ENCODE results near the gene C12orf43. TPM values are rescaled to one million over a fixed set of nuclear protein-coding genes. Genes with fewer than 3 reads are reported as not detected.
A peak's percentile ranks its signal among the peaks of the same experiment; 100 is the strongest.

Gene C12orf43
- total RNA-seq, 2 experiments from 2014 or later, result 19.8 to 20.7 TPM

- H3K27ac Mint-ChIP-seq, result no peak overlapping the region
Observed at GRCh38 chr12:121008347-121009098, 7.8 kb downstream of the C12orf43 start.

DNA sequence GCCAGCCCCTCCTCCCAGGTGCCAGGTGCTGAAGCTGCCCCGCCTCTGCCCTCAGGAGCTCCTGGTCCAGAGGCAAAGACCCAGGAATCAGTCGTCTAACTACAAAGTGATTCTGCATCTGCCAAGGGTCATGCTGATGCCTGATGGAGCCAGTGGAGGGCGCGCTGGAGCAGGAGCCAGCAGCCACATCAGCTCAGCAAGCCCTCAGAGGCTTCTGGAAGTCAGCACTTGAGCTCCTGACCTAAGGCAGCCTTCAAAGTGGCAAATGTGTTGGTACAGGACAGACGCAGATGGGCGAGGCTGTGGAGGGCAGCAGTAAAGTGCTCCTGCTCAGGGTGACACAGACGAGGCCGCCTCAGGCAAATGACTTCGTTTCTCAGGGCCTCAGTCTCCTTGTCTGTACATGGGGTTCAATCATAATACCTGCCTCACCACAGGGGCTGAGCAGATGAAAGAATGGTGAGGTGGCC, 10.9 kb downstream of the C12orf43 start:
- Mint-ChIP-seq H3K36me3 (ENCODE audit: low read depth) (peaks cover 43% of the 10 kb centered on the region), H3K27me3 (no peaks in the 10 kb centered on the region), H3K4me3 (no peak overlapping the region), H3K9me3 (no peaks in the 10 kb centered on the region), H3K27ac (peak overlapping the region; percentile 48), H3K4me1 (ENCODE audit: low read depth) (no peaks in the 10 kb centered on the region)
- intact Hi-C loops (cut with micrococcal nuclease), result no loop called here
- DNase-seq (peak; percentile 76), ATAC-seq (peak; percentile 93)
- ChIA-PET CTCF (interaction anchor here (0.7 to 7.5 kb wide), 26 partner anchors 8 to 423 kb away, joined by 3 to 88 read pairs (median 5); partner anchors contain the start of genes C12orf43 and P2RX7), POLR2A (interaction anchor here (0.9 kb wide), 1 partner anchor 81 kb away, joined by 3 read pairs; no protein-coding TSS in a partner anchor)
- TF ChIP-seq, protein P1, sequence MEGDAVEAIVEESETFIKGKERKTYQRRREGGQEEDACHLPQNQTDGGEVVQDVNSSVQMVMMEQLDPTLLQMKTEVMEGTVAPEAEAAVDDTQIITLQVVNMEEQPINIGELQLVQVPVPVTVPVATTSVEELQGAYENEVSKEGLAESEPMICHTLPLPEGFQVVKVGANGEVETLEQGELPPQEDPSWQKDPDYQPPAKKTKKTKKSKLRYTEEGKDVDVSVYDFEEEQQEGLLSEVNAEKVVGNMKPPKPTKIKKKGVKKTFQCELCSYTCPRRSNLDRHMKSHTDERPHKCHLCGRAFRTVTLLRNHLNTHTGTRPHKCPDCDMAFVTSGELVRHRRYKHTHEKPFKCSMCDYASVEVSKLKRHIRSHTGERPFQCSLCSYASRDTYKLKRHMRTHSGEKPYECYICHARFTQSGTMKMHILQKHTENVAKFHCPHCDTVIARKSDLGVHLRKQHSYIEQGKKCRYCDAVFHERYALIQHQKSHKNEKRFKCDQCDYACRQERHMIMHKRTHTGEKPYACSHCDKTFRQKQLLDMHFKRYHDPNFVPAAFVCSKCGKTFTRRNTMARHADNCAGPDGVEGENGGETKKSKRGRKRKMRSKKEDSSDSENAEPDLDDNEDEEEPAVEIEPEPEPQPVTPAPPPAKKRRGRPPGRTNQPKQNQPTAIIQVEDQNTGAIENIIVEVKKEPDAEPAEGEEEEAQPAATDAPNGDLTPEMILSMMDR (IDR thresholded peaks at IDR 0.05), result peak; percentile 75

More at GRCh38 chr12:121008347-121009098, 7.8 kb downstream of the C12orf43 start:
- ATAC-seq (no peak), DNase-seq (no peak)
- ChIA-PET POLR2A (interaction anchor here (0.9 kb wide), 1 partner anchor 126 kb away, joined by 3 read pairs; no protein-coding TSS in a partner anchor), CTCF (interaction anchor here (4.1 to 7.5 kb wide), 2 partner anchors 52 to 104 kb away, joined by 43 to 88 read pairs; no protein-coding TSS in a partner anchor)
- peaks cover 57% of the 10 kb centered on the region for H3K36me3 Mint-ChIP-seq (ENCODE audit: low read depth)
- no peaks in the 10 kb centered on the region for H3K9me3 Mint-ChIP-seq
- H3K4me3 Mint-ChIP-seq, result no peak overlapping the region
- peaks cover 7% of the 10 kb centered on the region for H3K4me1 Mint-ChIP-seq (ENCODE audit: low read depth)
- intact Hi-C loops (cut with micrococcal nuclease), result no loop called here
- H3K27me3 Mint-ChIP-seq, result no peaks in the 10 kb centered on the region
- TF ChIP-seq, protein P1 (IDR thresholded peaks at IDR 0.05), result no peak

DNA sequence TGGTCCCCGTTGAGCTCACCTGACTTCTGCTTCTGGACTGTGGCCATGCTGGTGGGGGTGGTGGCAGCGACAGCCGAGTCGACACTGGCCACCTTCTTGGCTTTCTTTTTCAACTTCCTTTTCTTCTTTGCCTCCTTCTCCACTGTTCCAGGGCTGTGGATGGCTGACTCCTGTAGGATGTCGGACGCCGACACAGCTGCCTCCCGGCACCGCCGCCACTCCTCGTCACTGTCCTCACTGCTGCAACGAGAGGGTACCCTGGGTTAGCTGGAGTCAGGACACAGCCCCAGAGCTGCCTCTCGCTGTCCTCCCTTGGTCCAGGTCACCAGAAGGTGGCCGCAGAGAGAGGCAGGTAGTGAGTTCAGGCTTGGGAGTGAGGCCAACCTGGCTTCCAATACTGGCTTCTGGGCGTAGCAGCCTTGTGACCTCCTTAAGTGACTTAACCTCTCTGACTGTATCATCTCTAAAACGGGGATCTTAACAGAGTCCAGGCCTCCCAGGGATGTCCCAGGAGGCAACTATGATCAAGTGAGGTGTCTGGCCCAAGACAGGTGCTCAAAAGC, 12.0 kb downstream of the C12orf43 start:
- H3K27me3 Mint-ChIP-seq, result no peaks in the 10 kb centered on the region
- no peaks in the 10 kb centered on the region for H3K9me3 Mint-ChIP-seq
- TF ChIP-seq, protein P1 (IDR thresholded peaks at IDR 0.05), result no peak
- POLR2A ChIA-PET, result interaction anchor here (0.9 kb wide), 1 partner anchor 82 kb away, joined by 3 read pairs; no protein-coding TSS in a partner anchor
- CTCF ChIA-PET, result interaction anchor here (0.7 to 7.5 kb wide), 15 partner anchors 12 to 422 kb away, joined by 3 to 88 read pairs (median 6); partner anchors contain the start of gene C12orf43
- peaks cover 37% of the 10 kb centered on the region for H3K36me3 Mint-ChIP-seq (ENCODE audit: low read depth)
- no peak for DNase-seq
- H3K4me3 Mint-ChIP-seq, result no peak overlapping the region
- intact Hi-C loops (cut with micrococcal nuclease), result no loop called here
- H3K4me1 Mint-ChIP-seq (ENCODE audit: low read depth), result no peaks in the 10 kb centered on the region
- no peak overlapping the region for H3K27ac Mint-ChIP-seq
- no peak for ATAC-seq

DNA sequence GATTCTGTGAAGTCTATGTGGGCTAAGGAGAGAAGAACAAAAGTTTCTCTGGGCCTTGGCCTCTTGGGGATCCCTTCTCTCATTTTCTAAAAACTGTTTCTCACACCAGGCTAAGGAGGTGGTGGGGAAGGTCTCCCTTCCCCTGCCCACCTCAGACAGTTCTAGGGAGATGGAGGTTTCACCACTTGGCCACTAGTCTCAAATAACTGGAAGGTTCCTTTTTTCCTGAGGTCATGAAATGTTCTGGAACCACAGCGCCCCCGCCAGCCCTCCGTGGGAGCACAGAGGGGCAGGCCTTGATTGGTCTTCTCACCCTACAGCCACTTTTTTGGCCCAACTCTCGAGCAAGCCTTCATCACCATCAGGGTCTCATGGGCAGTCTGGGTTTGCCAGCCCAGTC, 12.6 kb downstream of the C12orf43 start:
- Mint-ChIP-seq H3K4me1 (ENCODE audit: low read depth) (no peaks in the 10 kb centered on the region), H3K4me3 (no peak overlapping the region), H3K27ac (no peak overlapping the region), H3K27me3 (no peaks in the 10 kb centered on the region), H3K36me3 (ENCODE audit: low read depth) (peaks cover 34% of the 10 kb centered on the region), H3K9me3 (no peaks in the 10 kb centered on the region)
- ATAC-seq (no peak), DNase-seq (no peak)
- intact Hi-C loops (cut with micrococcal nuclease), result no loop called here
- ChIA-PET CTCF (interaction anchor here (1.7 to 7.5 kb wide), 4 partner anchors 19 to 92 kb away, joined by 4 to 88 read pairs (median 6); no protein-coding TSS in a partner anchor), POLR2A (no interaction called here)
- TF ChIP-seq, protein P1 (IDR thresholded peaks at IDR 0.05), result no peak

Measured in activated CD8-positive, alpha-beta T cell treated with anti-CD3 and anti-CD28 coated beads for 36 hours (primary cell).